ENCODE measurements around the gene NRROS.

DNA sequence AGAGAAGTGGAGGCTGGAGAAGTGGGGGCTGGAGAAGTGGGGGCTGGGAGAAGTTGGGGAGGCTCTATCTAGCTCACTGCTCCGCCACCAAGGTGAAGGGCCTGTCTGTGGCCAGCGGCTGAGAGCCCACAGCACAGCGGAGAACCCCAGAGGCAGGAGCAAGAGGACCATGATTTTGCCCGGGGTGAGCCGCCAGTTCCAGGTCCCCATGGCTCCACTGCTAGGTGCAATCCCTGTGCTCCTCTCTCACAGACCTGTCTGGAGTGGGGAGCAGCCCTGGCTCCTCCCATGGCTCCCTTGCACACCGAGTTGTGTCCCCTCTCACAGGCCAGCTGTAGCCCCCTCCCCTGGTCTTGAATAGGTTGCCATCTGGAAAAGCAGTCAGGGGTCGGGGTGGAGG, 4.7 kb upstream of the NRROS start:
- TF ChIP-seq POLR2A (IDR thresholded peaks at IDR 0.05), result no peak
- TF ChIP-seq, protein P1, sequence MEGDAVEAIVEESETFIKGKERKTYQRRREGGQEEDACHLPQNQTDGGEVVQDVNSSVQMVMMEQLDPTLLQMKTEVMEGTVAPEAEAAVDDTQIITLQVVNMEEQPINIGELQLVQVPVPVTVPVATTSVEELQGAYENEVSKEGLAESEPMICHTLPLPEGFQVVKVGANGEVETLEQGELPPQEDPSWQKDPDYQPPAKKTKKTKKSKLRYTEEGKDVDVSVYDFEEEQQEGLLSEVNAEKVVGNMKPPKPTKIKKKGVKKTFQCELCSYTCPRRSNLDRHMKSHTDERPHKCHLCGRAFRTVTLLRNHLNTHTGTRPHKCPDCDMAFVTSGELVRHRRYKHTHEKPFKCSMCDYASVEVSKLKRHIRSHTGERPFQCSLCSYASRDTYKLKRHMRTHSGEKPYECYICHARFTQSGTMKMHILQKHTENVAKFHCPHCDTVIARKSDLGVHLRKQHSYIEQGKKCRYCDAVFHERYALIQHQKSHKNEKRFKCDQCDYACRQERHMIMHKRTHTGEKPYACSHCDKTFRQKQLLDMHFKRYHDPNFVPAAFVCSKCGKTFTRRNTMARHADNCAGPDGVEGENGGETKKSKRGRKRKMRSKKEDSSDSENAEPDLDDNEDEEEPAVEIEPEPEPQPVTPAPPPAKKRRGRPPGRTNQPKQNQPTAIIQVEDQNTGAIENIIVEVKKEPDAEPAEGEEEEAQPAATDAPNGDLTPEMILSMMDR (IDR thresholded peaks at IDR 0.05), result no peak

Data from lower leg skin (tissue), 3 donors.